Upper lobe of left lung (tissue), 6 donors: ENCODE measurements around the gene FAHD1. TPM values are rescaled to one million over a fixed set of nuclear protein-coding genes. Genes with fewer than 3 reads are reported as not detected.

Source experiments
- ATAC-seq, 2 donors: fragments of 200-7000 bp; cut with Tn5 transposase; one replicate each; pipeline ENCODE4 v1.9.1; 2022; ENCODE audit warnings: mild to moderate bottlenecking in 2 of 2, moderate library complexity in 2 of 2; ENCODE audit not compliant: low FRiP score in 2 of 2
- DNase-seq, 2 donors: peaks; one replicate each; pipeline ENCODE4 v3.0.0-alpha.2; 2019 to 2020
- H3K27ac ChIP-seq, 4 donors: fragments of 200-600 bp; sonication (generic); one replicate each; pipeline ENCODE4 v1.5.1; 2016 to 2019
- H3K27me3 ChIP-seq, 4 donors: fragments of 200-600 bp; sonication (generic); one replicate each; pipeline ENCODE4 v1.5.1; 2017 to 2019
- H3K36me3 ChIP-seq, 4 donors: fragments of 200-600 bp; sonication (generic); one replicate each; pipeline ENCODE4 v1.5.1; 2016 to 2019
- H3K4me1 ChIP-seq, 4 donors: fragments of 200-600 bp; sonication (generic); one replicate each; pipeline ENCODE4 v1.5.1; 2018 to 2019
- H3K4me3 ChIP-seq, 4 donors: fragments of 200-600 bp; sonication (generic); one replicate each; pipeline ENCODE4 v1.5.1; 2017 to 2019; ENCODE audit warnings: mild to moderate bottlenecking in 2 of 4, moderate library complexity in 1 of 4
- H3K9me3 ChIP-seq, 4 donors: fragments of 200-600 bp; sonication (generic); one replicate each; pipeline ENCODE4 v1.5.1; 2018 to 2019
- CTCF ChIP-seq, 6 experiments: fragments of 450-650 bp in 4 of 6; fragments of 200-600 bp in 2 of 6; sonication (generic) in 2 of 6; IDR thresholded peaks; one replicate each; pipeline ENCODE4 v1.5.1; 2016 to 2019; ENCODE audit warnings: antibody characterized with exemption in 6 of 6
- EP300 ChIP-seq, 4 donors: sonication (generic); formaldehyde crosslinking; IDR thresholded peaks; one replicate each; pipeline ENCODE4 v1.5.1; 2017; ENCODE audit warnings: antibody characterized with exemption in 4 of 4, control low read depth in 2 of 4
- POLR2A ChIP-seq, 4 donors: fragments of 450-650 bp; IDR thresholded peaks; one replicate each; pipeline ENCODE4 v1.5.1; 2016 to 2017; ENCODE audit warnings: antibody characterized with exemption in 4 of 4, mild to moderate bottlenecking in 2 of 4
- POLR2AphosphoS5 ChIP-seq, 2 donors: sonication (generic); formaldehyde crosslinking; IDR thresholded peaks; one replicate each; pipeline ENCODE4 v1.5.1; 2017; ENCODE audit warnings: antibody characterized with exemption in 2 of 2
- WGBS, 2 donors: methylation state at CpG; one replicate each; pipeline ENCODE4 v1.1.5; 2017 to 2018; 5-methylcytosine and 5-hydroxymethylcytosine counted together
- total RNA-seq, 6 donors: library from RNA; depleted of rRNA in 4 of 6; stranded (reverse); fragments of >200 nt in 4 of 6; gene quantifications; one replicate each; pipeline versions ENCODE4 v1.1.0 to v1.2.1, GENCODE V29; 2016 to 2021
- donor health status: DM: no; HTN: no; CAD: no; lungs with moderate emphysema.
- donor health status: DM: no; HTN: yes; CAD: no; lungs with severe emphysema.

Gene FAHD1
- 10 to 100 TPM; 22.1 to 42.1 (median 32.6) TPM for total RNA-seq

GRCh38 chr16:1826691-1827573 lies at the start of gene FAHD1, which contains the start of gene HAGH:
Gene FAHD1 (plus strand): TSS chr16:1827206. CDS start chr16:1827239, 33 bp downstream.
Gene HAGH (minus strand): TSS chr16:1826825. CDS start chr16:1826787, 38 bp downstream.
- Histone ChIP-seq H3K9me3 (no peaks in the 10 kb centered on the region), H3K36me3 (peaks cover 1 to 13% (median 10%) of the 10 kb centered on the region in 4 donors), H3K4me1 (peaks cover 26 to 52% (median 32%) of the 10 kb centered on the region in 4 donors), H3K27ac (peak within 1 kb of the TSS; percentile 73 to 91 (median 87)), H3K27me3 (no peaks in the 10 kb centered on the region), H3K4me3 (peak within 1 kb of the TSS; percentile 64 to 99 (median 92))
- WGBS, 2 donors = 0% methylated on average over 3 to 43 of the region's 104 CpGs
- TF ChIP-seq EP300 (IDR thresholded peaks at IDR 0.05) (no peak), POLR2AphosphoS5 (IDR thresholded peaks at IDR 0.05) (peak; percentile 89 to 95), CTCF (IDR thresholded peaks at IDR 0.05) (peak in 1 of 6 experiments; percentile 37), POLR2A (IDR thresholded peaks at IDR 0.05) (peak in 2 of 4 donors; percentile 38 to 71)
- ATAC-seq = peak; percentile 93 to 98
- DNase-seq = peak; percentile 88 to 98

GRCh38 chr16:1777375-1778199 lies 49.4 kb upstream of the FAHD1 start:
- H3K4me3 ChIP-seq = no peak overlapping the region
- 87 to 100% methylated on average over 5 to 29 of the region's 36 CpGs for WGBS, 2 donors
- peaks cover 12 to 56% (median 48%) of the 10 kb centered on the region in 4 donors for H3K36me3 ChIP-seq
- ATAC-seq (no peak), DNase-seq (peak in 1 of 2 donors; percentile 85)
- no peaks in the 10 kb centered on the region for H3K27me3 ChIP-seq
- peaks cover 24 to 44% (median 34%) of the 10 kb centered on the region in 4 donors for H3K4me1 ChIP-seq
- TF ChIP-seq POLR2AphosphoS5 (IDR thresholded peaks at IDR 0.05) (no peak), EP300 (IDR thresholded peaks at IDR 0.05) (no peak), CTCF (IDR thresholded peaks at IDR 0.05) (no peak), POLR2A (IDR thresholded peaks at IDR 0.05) (no peak)
- H3K9me3 ChIP-seq = no peaks in the 10 kb centered on the region
- no peak overlapping the region for H3K27ac ChIP-seq

- H3K27ac ChIP-seq = no peak overlapping the region
- TF ChIP-seq POLR2AphosphoS5 (IDR thresholded peaks at IDR 0.05) = no peak
- TF ChIP-seq CTCF (IDR thresholded peaks at IDR 0.05) = no peak
- DNase-seq = peak in 1 of 2 donors; percentile 80
These were observed 48.5 kb upstream of the FAHD1 start for GRCh38 chr16:1778200-1779179.

GRCh38 chr16:1779234-1779701 lies 47.7 kb upstream of the FAHD1 start:
- ATAC-seq = no peak
- H3K27me3 ChIP-seq = no peaks in the 10 kb centered on the region
- peaks cover 26 to 46% (median 36%) of the 10 kb centered on the region in 4 donors for H3K4me1 ChIP-seq
- H3K9me3 ChIP-seq = no peaks in the 10 kb centered on the region
- TF ChIP-seq EP300 (IDR thresholded peaks at IDR 0.05) (no peak), POLR2AphosphoS5 (IDR thresholded peaks at IDR 0.05) (no peak), CTCF (IDR thresholded peaks at IDR 0.05) (no peak), POLR2A (IDR thresholded peaks at IDR 0.05) (no peak)
- no peak for DNase-seq
- H3K36me3 ChIP-seq = peaks cover 12 to 56% (median 48%) of the 10 kb centered on the region in 4 donors
- no peak overlapping the region for H3K27ac ChIP-seq
- H3K4me3 ChIP-seq = no peak overlapping the region
- 74 to 88% methylated on average over 7 to 8 of the region's 8 CpGs for WGBS, 2 donors

More at GRCh38 chr16:1778200-1779179, 48.5 kb upstream of the FAHD1 start:
- no peaks in the 10 kb centered on the region for H3K27me3 ChIP-seq
- H3K4me1 ChIP-seq = peaks cover 24 to 46% (median 36%) of the 10 kb centered on the region in 4 donors
- no peaks in the 10 kb centered on the region for H3K9me3 ChIP-seq
- no peak for ATAC-seq
- peaks cover 12 to 56% (median 48%) of the 10 kb centered on the region in 4 donors for H3K36me3 ChIP-seq
- H3K4me3 ChIP-seq = no peak overlapping the region
- WGBS, 2 donors = 91 to 94% methylated on average over 21 to 34 of the region's 34 CpGs
